ENCODE data around the gene DNPEP.

GRCh38 chr2:219419331-219420197, 31.9 kb upstream of the DNPEP start:
- no peak for TF ChIP-seq POLR2A (IDR thresholded peaks at IDR 0.05)
- TF ChIP-seq, protein P1, sequence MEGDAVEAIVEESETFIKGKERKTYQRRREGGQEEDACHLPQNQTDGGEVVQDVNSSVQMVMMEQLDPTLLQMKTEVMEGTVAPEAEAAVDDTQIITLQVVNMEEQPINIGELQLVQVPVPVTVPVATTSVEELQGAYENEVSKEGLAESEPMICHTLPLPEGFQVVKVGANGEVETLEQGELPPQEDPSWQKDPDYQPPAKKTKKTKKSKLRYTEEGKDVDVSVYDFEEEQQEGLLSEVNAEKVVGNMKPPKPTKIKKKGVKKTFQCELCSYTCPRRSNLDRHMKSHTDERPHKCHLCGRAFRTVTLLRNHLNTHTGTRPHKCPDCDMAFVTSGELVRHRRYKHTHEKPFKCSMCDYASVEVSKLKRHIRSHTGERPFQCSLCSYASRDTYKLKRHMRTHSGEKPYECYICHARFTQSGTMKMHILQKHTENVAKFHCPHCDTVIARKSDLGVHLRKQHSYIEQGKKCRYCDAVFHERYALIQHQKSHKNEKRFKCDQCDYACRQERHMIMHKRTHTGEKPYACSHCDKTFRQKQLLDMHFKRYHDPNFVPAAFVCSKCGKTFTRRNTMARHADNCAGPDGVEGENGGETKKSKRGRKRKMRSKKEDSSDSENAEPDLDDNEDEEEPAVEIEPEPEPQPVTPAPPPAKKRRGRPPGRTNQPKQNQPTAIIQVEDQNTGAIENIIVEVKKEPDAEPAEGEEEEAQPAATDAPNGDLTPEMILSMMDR (IDR thresholded peaks at IDR 0.05), result no peak
